ENCODE measurements around the gene ILDR2.

ILDR2 gene, protein sequence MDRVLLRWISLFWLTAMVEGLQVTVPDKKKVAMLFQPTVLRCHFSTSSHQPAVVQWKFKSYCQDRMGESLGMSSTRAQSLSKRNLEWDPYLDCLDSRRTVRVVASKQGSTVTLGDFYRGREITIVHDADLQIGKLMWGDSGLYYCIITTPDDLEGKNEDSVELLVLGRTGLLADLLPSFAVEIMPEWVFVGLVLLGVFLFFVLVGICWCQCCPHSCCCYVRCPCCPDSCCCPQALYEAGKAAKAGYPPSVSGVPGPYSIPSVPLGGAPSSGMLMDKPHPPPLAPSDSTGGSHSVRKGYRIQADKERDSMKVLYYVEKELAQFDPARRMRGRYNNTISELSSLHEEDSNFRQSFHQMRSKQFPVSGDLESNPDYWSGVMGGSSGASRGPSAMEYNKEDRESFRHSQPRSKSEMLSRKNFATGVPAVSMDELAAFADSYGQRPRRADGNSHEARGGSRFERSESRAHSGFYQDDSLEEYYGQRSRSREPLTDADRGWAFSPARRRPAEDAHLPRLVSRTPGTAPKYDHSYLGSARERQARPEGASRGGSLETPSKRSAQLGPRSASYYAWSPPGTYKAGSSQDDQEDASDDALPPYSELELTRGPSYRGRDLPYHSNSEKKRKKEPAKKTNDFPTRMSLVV

DNA sequence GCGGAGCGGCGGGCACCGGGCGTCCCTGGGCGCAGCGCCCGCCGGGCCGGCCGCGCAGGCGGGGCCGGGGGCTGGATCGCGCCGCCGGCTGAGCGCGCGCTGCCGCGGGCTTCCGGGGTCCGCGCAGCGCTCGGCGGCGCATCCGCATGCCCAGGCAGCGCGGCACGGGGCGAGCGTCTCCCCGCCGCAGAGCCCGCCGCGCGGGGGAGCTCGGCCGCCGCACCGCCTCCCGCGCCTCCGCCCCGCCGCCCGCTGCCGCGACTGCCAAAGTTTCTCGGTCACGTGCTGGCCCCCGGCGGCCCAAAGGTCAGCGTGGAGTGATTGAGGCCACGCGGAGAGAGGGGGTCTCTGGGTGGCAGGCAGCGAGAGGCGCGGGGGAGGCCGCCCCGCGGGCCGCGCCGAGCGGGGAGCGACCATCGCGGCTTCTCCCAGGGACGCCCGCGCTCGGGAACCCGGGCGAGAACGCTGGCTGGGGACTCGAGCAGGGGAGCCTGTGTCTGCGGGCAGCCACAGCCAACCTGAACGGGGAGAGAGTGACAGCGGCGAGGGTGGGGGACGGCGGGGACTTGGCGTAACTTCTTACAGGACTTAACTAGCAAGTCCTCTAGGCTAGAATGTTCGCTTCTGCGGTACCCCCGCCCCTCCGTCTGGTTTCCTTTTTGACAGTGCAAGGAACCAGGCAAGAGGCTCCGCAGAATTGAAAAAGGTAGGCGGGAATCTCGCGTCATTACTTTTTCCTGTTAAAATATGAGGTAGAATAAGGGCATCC is at the start of gene ILDR2:
ILDR2 (minus strand) TSS at position 180 of the 769 bp plus-strand sequence. CDS start 272 bp downstream, outside the sequence.
- peak; percentile 54 to 60 for DNase-seq (ENCODE audit: low read depth in 2 of 2)

DNA sequence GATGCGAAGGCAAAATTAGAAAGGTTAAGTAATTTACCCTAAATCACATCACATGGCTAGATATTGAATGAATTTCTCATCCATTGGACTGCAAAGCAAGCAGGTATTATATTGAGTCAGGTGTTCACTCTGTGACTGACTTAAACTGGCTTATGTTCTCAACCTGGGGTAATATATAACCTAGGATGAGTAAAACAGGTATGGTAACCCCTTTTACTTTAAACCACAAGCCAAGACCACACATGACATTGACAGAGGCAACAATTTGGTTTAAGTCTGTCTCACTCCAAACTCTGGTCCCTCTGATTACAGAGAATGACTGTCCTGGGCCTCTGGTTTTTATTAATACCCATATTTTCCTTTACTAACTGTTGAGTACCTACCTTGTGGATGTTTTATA is 47.0 kb upstream of the ILDR2 start:
- DNase-seq (ENCODE audit: low read depth in 2 of 2) = no peak

DNA sequence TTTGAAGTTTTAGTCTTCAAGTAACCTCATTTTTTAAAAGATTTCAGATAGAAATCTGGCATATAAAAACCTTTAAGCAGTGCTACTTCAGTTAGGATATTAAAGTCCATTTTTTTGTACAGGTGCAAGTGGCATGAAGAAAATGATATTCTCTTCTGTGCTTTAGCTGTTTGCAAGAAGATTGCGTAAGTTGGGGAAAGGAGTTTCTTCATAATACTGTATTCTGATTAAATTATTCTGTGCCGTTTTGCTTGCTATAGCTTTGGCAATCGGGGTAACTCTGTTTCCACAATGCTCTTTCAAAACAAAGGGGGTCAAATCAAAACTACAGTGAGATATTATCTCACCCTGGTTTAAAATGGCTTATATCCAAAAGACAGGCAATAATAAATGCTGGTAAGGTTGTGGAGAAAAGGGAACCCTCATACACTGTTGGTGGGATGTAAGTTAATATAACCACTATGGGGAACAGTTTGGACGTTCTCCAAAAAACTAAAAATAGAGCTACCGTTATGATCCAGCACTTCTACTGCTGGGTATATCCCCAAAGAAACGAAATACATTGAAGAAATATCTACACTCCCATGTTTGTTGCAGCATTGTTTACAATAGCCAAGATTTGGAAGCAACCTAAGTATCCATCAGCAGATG is 40.9 kb upstream of the ILDR2 start:
- no peak for DNase-seq (ENCODE audit: low read depth in 2 of 2)

DNA sequence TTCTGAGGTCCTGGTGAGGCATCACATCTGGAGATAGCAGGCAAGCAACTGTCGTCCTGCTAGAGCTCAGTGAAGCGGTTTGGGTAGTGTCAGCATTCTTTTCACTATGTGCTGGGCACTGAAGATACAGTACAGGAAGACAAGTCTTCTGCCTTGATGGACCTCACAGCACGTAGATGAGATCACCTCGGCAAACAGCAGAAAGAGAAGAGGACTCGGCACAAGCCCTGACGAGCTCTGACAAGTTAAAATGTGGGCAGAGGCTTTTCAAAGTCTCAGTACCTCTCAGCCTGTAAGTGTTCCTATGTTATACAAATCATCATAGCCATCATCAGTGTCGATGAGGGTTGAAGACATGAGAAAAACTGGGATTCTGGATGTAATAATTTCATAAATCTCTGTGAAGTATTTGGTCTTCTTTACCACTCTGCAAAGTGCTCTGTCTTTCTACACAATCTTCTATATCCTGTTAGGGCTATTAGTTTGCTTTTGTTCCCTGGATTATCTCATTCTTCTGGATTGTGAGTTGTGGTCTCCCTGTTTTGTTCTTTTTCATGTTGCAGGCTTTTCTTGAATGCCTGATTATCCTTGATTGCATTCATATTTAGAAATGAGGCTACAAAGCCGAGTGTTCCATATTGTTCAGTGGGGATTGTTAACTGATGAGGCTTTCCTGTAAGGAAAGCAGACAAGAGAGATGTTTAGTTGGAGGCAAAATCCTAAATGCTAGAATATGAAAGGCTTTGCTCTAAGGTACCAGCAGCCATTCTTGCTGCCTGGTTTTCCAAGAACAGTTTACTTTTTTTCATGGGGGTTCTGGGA is 38.0 kb upstream of the ILDR2 start:
- DNase-seq (ENCODE audit: low read depth in 2 of 2) = no peak

DNA sequence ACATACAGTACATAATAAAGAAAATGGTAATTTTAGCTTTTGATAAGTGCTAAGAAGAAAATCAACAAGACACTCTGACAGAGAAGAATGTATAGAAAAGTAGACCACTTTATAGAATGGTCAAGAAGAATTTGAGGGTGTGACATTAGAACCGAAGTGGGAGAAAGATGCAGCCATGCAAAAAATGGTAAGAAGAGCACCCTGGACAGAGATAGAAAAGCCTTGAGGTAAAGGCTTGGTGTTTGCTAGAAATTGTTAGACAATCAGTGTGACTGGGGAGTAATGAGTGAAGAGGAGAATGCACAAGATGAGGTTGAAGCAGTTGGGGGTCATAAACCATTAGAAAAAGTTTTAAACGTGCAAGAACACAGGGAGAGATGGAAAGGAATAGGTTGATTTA is 37.2 kb upstream of the ILDR2 start:
- no peak for DNase-seq (ENCODE audit: low read depth in 2 of 2)

DNA sequence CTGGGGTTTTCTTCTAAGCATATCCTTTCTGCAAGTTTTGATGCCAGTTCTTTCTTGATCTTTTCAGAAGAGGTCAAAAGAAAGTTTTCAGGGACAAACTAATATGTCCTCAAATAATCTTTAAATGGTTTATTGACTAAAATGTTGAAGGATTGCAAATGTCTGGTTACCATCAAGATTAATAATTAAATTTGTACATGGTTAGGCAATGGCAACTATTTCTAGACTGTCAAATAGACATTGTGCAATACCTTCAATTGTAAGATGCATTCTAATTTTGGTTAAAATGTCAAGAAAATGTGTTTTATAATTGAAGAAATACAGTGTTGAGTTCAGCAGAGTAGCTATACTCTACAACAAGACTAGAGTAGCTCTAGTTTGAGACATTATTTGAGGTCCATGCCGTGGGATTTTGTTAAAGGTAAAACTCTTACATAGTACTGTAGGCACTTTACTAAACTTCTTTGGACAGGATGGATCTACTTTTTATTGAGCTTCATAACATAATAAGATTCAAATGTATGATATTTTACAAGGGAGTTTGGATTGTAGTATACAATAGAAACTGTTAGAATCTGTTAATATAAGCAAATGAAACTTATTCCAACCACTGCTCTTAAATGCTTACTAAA is 36.3 kb upstream of the ILDR2 start:
- DNase-seq (ENCODE audit: low read depth in 2 of 2) = no peak

DNA sequence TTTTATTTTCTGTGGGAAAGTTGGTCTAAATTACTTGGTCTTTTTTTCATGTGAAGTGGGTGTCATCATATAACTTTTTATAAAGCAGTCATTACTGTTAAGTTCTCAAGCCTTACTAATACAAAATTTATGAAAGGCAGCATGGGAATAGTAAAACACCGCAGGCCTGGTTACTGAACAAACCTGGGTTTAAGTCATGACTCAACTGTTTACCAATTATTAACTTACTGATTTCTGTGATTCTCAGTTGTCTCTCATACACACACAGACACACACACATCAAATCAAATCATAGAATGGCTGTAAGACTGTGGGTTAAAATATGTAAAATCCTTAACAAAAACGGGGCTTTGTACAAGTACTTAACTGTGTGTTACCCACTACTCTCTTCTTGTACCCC is 28.4 kb upstream of the ILDR2 start:
- no peak for DNase-seq (ENCODE audit: low read depth in 2 of 2)

DNA sequence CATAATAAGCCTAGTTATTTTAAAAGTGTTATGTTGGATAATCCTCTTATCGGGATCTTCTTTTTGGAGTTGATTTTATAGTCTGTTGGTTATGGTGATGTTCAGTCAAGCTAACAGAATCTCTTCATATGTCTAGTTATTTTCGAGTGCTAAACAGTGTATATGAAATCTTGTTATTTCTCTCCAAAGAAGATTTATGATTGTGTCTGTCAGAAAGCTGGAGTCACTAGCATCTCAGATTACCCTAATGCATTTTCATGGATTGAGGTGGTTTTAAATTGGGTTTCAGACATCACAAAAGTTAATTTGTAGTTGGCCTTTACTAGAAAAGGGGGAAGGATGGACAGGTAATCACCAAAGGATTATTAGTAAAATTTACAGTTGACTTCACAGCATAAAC is 27.0 kb upstream of the ILDR2 start:
- DNase-seq (ENCODE audit: low read depth in 2 of 2) = no peak

DNA sequence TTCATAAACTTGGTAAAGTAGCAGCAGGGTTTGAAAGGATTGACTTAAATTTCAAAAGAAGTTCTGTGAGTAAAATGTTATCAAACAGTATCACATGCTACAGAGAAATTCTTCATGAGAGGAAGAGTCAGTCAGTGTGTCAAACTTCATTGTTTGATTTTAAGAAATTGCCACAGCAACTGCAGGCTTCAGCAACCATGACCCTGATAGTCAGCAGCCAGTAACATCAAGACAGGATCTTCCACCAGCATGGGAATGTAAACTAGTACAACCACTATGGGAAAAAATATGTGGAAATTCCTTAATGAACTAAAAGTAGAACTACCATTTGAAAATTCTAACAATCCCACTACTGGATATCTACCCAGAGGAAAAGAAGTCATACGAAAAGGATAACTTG is 25.2 kb upstream of the ILDR2 start:
- no peak for DNase-seq (ENCODE audit: low read depth in 2 of 2)

DNA sequence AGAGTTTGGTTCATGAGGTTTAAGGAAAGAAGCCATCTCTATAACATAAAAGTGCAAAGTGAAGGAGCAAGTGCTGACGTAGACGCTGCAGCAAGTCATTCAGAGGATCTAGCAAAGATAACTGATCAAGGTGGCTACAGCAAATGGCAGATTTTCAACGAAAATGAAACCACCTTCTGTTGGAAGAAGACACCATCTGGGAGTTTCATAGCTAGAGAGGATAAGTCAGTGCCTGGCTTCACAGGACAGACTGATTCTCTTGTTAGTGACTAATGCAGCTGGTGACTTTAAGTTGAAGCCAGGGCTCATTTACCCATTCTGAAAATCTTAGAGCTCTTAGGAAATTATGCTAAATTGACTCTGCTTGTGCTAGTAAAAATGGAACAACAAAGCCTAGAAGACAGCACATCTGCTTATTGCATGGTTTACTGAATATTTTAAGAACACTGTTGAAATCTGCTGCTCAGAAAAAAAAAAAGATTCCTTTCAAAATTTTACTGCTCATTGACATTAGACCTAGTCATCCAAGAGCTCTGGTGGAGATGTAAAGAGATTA is 24.2 kb upstream of the ILDR2 start:
- no peak for DNase-seq (ENCODE audit: low read depth in 2 of 2)

DNA sequence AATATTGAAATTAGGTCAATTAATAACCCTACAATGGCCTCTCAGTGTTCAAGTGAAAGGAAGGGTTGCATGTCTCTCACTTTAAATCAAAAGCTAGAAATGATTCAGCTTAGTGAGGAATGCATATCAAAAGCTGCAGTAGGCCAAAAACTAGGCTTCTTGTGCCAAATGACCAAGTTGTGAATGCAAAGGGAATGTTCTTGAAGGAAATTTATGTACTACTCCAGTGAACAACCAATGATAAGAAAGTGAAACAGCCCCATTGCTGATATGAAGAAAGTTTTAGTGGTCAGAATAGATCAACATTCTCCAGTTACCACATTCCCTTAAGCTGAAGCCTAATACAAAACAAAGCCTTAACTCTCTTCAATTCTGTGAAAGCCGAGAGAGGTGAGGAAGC is 23.7 kb upstream of the ILDR2 start:
- DNase-seq (ENCODE audit: low read depth in 2 of 2) = no peak

DNA sequence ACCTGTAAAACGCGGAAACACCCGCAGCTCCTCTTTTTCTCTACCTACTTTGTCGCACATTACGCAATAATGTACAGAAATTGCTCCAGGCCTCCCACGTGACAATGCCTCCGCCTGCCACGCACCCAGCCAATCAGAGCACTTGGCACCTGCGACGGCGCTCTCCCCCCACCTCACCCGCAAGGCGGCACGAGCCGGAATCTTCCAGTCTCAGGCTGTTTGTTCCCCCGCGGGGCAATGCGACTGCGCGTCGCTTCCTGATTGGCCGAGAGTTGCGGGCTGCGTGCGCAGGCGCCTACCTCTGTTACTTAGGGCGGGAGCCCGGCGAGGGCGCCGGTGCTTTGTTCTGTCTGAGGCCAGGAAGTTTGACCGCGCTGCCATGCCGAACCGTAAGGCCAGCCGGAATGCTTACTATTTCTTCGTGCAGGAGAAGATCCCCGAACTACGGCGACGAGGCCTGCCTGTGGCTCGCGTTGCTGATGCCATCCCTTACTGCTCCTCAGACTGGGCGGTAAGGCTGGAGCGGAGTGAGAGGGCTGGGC is 13.7 kb upstream of the ILDR2 start, which contains the start of gene MAEL:
MAEL (plus strand) TSS at position 307 of the 542 bp plus-strand sequence; CDS start at position 380, 73 bp downstream.
- DNase-seq (ENCODE audit: low read depth in 2 of 2) = no peak

DNA sequence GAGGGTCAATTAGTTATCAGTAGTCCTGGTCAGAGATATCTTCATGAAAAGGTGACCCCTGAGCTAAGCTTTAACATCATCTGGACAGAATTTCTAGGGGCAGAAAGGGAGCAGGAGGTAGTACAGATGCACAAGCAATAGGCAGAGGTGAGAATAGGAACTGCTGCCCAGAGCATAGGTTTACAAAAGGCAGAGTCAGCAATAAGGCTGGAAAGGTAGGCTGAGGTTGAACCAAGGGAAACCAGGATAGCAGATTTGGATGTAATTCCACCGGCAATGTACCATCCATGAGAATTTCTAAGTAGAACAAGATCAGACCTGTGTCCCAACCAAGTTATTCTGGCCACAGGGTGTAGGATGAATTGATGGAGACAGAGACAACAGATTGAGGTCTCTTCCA is 6.2 kb upstream of the ILDR2 start:
- DNase-seq (ENCODE audit: low read depth in 2 of 2) = no peak

DNA sequence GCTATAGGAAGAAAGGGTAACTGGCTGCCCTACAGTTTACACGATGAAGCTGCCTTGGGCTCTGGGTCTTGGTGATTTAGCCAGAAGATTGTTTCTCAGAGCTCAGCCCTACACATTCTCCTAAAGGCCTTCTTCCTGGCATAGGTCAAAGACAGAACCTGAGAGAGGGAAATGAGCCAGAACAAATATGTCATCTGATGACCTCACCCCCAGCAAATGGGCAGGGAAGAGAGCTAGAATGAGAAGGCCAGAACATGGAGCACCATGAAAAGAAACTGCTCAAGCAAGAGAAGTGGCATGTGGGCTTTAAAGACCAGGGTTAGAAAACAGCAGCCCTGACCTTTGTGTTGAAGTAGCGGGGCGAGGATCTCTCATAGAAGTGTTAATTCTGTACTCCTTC is 5.5 kb upstream of the ILDR2 start:
- no peak for DNase-seq (ENCODE audit: low read depth in 2 of 2)

DNA sequence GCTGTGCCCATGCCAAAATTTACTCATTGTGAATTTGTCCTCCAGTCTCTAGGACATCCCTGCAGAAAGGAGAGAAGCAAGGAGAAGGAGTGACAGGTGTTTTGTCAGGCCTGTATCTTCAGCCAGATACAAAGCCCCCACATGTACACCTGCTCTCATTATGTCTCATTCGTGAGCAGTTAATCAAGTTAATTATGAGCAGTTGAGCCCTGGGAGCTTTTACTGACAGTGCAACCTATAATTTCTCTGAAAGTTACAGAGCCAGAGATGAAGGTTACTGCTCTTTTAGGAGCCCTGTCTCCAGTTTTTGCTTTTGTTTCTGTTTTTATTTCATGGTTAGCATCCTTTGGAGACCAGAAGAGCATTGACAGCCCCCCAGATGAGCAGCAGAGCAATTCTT is 5.0 kb upstream of the ILDR2 start:
- no peak for DNase-seq (ENCODE audit: low read depth in 2 of 2)

DNA sequence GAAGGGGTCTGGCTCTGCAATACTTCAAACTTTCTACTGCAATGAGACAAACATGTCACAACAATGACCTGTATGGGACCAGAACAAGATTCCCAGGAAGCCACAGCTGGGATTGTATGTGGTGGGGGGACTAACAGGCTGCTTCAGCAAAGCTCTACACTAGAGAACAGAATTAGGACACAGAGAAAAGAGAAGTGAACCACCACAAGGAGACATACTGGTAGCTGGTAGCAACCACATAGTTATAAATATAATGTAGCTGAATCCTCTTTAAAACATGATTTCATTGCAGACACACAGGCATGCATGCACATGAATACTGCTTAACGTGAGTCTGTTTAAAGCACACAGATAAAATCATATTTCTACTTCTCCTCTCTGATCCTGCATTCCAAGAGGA is 3.5 kb upstream of the ILDR2 start:
- DNase-seq (ENCODE audit: low read depth in 2 of 2) = no peak

DNA sequence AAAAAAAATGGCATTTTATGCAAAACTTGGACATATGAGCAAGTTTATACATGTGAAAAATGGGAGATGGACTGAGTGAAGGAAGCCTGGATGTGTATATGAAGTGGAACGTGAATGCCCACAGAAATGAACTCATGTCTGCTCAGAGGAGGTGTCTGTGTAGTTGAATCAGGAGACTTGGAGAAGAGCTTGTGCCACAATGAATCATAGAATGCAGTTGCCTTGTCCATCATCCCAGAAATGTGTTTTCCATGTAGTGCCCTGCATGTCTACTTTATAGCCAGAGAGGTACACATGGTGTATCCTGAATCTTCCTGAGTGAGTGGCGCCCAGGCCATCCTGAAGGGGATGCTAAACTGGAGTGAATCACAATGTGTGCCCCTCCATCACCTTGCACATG is 2.6 kb upstream of the ILDR2 start:
- no peak for DNase-seq (ENCODE audit: low read depth in 2 of 2)

DNA sequence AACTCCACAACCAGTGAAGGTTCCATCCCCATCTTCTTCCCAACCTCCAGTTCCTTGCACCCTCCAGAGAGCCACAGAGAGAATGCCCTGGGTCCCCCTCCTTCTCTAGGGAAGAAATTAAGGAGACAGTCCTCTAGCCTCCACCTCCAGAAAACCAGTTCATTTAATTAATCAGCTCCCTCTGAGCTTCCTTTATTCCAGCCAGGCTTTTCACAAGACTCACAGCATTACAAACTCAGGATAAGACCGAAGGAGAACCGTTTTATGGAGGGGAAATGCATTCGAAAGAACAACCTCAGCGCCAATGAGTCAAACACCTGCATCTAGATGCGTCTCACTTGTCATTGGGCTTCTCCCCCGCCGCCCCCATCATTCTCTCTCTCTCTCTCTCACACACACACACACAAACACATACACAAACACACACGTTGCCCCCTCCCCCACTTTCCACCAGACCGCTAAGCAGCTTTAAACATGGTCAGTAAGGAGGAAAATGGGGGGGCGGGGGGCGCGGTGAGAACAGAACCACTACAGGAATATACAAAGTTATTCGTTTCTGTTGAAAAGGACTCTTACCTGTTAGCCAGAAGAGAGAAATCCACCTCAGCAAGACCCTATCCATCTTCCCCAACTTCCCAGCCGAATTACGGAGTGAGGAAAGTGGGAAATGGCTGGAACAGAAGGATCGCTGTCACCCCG is 544 bp downstream of the ILDR2 start:
- peak; percentile 40 for DNase-seq (ENCODE audit: low read depth in 2 of 2)

DNA sequence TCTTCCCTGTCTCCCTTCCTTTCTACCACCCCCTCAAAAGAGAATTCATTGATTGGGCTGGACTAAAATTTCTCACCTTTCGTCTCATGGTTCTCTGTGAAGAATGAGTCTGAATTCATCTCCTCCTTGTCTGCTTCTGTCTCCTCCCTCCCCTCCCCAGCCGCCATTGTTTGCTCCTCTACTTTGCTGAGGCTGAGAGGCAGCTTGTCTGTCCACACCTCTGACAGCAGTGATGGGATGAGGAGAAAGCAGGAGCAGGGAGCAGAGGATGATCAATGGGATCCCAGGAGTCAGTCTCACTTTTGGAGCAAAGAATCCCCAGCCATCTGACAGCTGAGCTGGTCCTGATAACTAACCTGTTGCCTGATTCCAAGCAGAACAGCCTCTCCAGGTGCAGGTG is 2.5 kb downstream of the ILDR2 start:
- DNase-seq (ENCODE audit: low read depth in 2 of 2) = no peak

DNA sequence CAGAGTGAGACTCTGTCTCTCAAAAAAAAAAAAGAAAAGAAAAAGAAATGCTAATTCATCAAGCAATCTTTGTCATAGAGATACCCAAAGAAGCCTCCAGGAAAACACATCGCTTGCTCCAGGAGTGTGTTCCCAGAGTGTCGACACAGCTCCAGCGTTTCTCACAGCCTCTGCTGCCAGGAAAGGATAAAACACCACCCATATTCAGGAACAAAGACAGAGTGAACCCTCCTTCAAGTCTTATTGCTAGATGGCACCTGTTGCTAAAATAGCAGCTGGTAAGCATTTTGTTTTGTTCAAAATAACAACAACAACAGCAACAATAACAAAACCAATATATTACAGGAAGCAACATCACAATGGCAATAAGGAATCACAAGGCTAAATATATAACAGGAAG is 3.1 kb downstream of the ILDR2 start:
- no peak for DNase-seq (ENCODE audit: low read depth in 2 of 2)

Data from stimulated activated CD4-positive, alpha-beta T cell treated with anti-CD3 and anti-CD28 coated beads, Interleukin-1b, Interleukin-23, amount 100 ng/mL, for 4 hours (primary cell).